ENCODE data around the gene VMP1.
"Not testable (repeated sequence)": the region's sequence is repeated elsewhere in the genome, so short reads cannot be mapped to it uniquely, and the experiment has no call there.

The VMP1 gene

DNA sequence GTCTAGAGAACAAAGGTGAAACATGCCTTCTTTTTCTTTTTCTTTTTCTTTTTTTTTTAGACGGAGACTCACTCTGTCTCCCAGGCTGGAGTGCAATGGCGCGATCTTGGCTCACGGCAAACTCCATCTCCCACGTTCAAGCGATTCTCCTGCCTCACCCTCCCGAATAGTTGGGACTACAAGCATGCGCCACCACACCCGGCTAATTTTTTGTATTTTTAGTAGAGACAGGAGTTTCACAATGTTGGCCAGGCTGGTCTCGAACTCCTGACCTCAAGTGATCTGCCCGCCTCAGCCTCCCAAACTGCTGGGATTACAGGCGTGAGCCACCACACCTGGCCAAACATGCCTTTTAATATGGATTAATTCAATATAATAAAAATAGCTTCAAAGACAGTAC is 47.6 kb downstream of the VMP1 start:
- DNase-seq (ENCODE audit: low spot score): not testable (repeated sequence)

GRCh38 chr17:59756236-59756818 is 48.9 kb downstream of the VMP1 start:
- no peak for DNase-seq (ENCODE audit: low spot score)

DNA sequence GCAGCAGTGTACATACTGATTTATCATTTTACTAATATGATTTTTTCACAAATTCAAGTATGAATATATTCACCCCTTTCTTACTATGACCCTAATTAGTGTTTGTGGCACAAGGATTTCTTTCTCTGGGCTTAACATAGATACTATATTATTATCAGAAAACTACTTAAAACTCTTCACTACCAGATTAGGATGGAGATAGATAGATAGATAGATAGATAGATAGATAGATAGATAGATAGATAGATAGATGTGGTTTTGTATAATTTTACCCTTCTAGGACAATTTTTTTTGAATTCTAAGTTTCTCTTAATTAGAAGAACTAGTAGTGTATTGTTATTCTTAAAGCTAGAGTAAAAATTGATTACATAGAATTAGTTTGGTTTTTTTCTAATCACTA is 49.6 kb downstream of the VMP1 start:
- no peak for DNase-seq (ENCODE audit: low spot score)

- DNase-seq (ENCODE audit: low spot score): no peak
Observed at GRCh38 chr17:59757470-59757869, 50.0 kb downstream of the VMP1 start.

DNA sequence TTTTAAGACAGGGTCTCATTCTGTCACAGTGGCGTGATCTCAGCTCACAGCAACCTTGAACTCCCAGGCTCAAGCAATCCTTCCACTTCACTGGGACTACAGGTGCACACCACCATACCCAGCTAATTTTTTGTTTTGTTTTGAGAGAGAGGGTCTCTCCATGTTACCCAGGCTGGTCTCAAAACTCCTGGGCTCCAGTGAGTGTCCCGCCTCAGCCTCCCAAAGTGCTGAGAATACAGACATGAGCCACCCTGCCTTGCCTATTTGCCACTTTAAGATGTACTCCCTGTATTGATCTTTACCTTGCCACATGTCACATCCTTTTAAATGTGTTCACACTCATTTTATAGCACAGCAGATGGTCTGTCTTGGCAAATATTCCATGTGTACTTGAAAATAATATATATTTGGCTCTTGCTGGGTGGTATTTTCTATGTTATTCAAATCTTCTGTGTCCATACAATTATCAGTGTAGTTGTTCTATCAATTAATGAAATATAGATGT is 50.5 kb downstream of the VMP1 start:
- no peak for DNase-seq (ENCODE audit: low spot score)

DNA sequence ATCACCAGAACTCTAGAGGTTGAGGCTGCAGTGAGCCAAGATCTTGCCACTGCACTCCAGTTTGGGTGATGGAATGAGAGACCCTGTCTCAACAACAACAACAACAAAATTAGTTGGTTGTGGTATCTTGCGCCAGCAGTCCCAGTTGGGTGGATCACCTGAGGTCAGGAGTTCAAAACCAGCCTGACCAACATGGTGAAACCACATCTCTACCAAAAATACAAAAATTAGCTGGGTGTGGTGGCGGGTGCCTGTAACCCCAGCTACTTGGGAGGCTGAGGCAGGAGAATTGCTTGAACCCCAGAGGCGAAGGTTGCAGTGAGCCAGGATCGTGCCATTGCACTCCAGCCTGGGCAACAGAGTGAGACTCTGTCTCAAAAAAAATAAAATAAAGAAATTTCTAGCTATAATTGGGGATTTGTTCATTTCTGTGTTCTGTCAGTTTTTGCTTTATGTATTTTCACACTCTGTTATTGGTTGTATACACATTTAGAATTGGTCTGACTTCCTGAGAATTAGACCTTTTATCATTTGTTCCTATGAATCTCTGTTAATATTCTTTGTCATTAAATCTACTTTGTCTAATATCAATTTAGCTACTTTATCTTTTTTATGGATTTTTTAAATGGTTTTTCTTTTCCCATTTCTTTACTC is 51.7 kb downstream of the VMP1 start:
- DNase-seq (ENCODE audit: low spot score): not testable (repeated sequence)

GRCh38 chr17:59760160-59760559 is 52.7 kb downstream of the VMP1 start:
- no peak for DNase-seq (ENCODE audit: low spot score)

GRCh38 chr17:59761385-59762048 is 54.1 kb downstream of the VMP1 start:
- DNase-seq (ENCODE audit: low spot score): no peak

GRCh38 chr17:59762049-59762823 is 54.8 kb downstream of the VMP1 start:
- no peak for DNase-seq (ENCODE audit: low spot score)

DNA sequence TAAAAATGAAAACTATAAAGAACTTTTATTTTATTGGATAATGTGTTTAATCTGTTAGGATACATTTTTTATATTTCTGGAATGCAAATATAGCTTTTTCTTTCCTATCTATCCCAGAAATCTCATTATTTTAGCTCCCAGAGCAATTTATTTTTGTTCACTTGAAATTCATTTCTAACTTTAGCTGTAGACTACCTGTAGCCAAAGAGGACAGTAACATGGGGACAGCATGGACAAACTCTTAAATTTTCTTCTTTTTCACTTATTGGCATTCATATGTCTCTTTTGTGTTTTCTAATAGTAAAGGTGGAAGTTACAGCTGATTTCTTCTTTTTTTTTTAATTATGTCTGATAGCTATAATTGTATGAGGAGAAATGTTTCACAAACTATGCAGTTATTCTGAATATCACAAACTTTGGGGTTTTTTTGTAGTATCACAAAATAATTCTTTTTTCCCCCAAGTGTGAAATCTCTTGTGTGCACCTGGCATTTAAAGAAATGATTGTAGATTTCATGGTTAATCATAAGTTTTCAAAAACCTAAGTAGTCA is 55.4 kb downstream of the VMP1 start:
- DNase-seq (ENCODE audit: low spot score): no peak

GRCh38 chr17:59763861-59764260 is 56.4 kb downstream of the VMP1 start:
- no peak for DNase-seq (ENCODE audit: low spot score)

- no peak for DNase-seq (ENCODE audit: low spot score)
Observed at GRCh38 chr17:59764292-59764741, 56.9 kb downstream of the VMP1 start.

GRCh38 chr17:59765038-59765437 is 57.6 kb downstream of the VMP1 start:
- DNase-seq (ENCODE audit: low spot score): no peak

GRCh38 chr17:59766491-59766890 is 59.0 kb downstream of the VMP1 start:
- no peak for DNase-seq (ENCODE audit: low spot score)

- DNase-seq (ENCODE audit: low spot score): no peak
Observed at GRCh38 chr17:59767176-59767575, 59.7 kb downstream of the VMP1 start.

DNA sequence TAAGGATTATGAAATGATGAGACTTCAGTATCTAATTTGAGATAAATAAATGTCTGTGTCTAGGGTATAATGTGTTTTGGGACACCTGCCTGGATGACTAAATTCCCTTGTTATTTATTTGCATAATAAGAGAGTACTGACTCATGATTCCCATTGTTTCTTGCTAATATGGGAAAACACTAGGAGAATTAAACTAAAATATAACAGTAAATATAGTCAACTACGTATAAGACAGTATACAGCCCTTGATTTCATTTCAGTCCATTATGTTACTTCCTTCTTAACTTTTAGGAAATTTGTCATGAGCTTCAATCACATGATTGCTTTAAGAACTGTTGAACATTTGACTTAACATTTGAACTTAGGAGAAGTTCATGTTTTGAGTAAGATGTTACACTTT is 62.4 kb downstream of the VMP1 start:
- DNase-seq (ENCODE audit: low spot score): no peak

- no peak for DNase-seq (ENCODE audit: low spot score)
Observed at GRCh38 chr17:59771093-59771492, 63.6 kb downstream of the VMP1 start.

- DNase-seq (ENCODE audit: low spot score): no peak
Observed at GRCh38 chr17:59775786-59776350, 68.4 kb downstream of the VMP1 start.

GRCh38 chr17:59776577-59776976 is 69.1 kb downstream of the VMP1 start:
- no peak for DNase-seq (ENCODE audit: low spot score)

DNA sequence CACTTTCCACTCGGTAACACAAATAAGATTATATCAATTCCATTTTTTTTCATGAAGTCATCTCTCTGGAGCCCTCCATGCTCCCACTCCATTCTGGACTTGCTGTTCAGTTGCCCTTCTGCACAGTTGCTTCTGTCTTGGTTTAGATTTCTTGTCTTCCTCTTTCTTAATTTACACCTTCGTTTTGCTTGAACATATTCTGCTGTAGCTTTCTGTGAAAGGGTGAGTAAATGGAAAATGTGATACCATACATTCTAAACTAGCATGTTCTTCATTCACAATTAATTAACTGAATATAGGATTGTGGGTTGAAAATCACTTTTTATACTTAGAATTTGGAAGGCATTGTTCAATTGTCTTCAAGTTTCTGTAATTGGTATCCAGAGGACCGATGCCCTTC is 69.6 kb downstream of the VMP1 start:
- no peak for DNase-seq (ENCODE audit: low spot score)

GRCh38 chr17:59778996-59779395 is 71.5 kb downstream of the VMP1 start:
- no peak for DNase-seq (ENCODE audit: low spot score)

GRCh38 chr17:59779521-59779920 is 72.1 kb downstream of the VMP1 start:
- DNase-seq (ENCODE audit: low spot score): no peak
